SJCRH30 (cell line): ENCODE results near the gene OR10H1. TPM values are rescaled to one million over a fixed set of nuclear protein-coding genes. Genes with fewer than 3 reads are reported as not detected.
A peak's percentile ranks its signal among the peaks of the same experiment; 100 is the strongest.
"Not testable (repeated sequence)": the region's sequence is repeated elsewhere in the genome, so short reads cannot be mapped to it uniquely, and the experiment has no call there.

Experiments
- DNase-seq, 2 experiments: peaks; one replicate each; pipeline ENCODE4 v3.0.0-alpha.2; 2015 to 2020
- H3K27ac ChIP-seq: fragments of 250-450 bp; sonication (Bioruptor Pico); 2 replicates; pipeline ENCODE4 v1.5.1; 2020; ENCODE audit warnings: mild to moderate bottlenecking, moderate library complexity
- H3K27me3 ChIP-seq: fragments of 250-450 bp; sonication (Bioruptor Pico); 2 replicates; pipeline ENCODE4 v1.5.1; 2020; ENCODE audit warnings: mild to moderate bottlenecking, moderate library complexity
- H3K36me3 ChIP-seq: fragments of 250-450 bp; sonication (Bioruptor Pico); 2 replicates; pipeline ENCODE4 v1.5.1; 2020; ENCODE audit warnings: mild to moderate bottlenecking, moderate library complexity
- H3K4me1 ChIP-seq: fragments of 250-450 bp; sonication (Bioruptor Pico); 2 replicates; pipeline ENCODE4 v1.5.1; 2020; ENCODE audit warnings: mild to moderate bottlenecking, moderate library complexity
- H3K4me3 ChIP-seq: fragments of 250-450 bp; sonication (Bioruptor Pico); 2 replicates; pipeline ENCODE4 v1.5.1; 2020; ENCODE audit warnings: mild to moderate bottlenecking, moderate library complexity
- H3K9me3 ChIP-seq: fragments of 250-450 bp; sonication (Bioruptor Pico); replicated peaks from 2 replicates; pipeline ENCODE4 v1.5.1; 2020; ENCODE audit warnings: mild to moderate bottlenecking, moderate library complexity
- total RNA-seq: library from RNA; depleted of rRNA; stranded (reverse); fragments of >200 nt; shearing (Covaris generic); gene quantifications from 2 replicates; pipeline ENCODE4 v1.2.3, GENCODE V29; 2014; rRNA removed

The OR10H1 gene, protein sequence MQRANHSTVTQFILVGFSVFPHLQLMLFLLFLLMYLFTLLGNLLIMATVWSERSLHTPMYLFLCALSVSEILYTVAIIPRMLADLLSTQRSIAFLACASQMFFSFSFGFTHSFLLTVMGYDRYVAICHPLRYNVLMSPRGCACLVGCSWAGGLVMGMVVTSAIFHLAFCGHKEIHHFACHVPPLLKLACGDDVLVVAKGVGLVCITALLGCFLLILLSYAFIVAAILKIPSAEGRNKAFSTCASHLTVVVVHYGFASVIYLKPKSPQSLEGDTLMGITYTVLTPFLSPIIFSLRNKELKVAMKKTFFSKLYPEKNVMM
- not detected in 2 replicates for total RNA-seq

DNA sequence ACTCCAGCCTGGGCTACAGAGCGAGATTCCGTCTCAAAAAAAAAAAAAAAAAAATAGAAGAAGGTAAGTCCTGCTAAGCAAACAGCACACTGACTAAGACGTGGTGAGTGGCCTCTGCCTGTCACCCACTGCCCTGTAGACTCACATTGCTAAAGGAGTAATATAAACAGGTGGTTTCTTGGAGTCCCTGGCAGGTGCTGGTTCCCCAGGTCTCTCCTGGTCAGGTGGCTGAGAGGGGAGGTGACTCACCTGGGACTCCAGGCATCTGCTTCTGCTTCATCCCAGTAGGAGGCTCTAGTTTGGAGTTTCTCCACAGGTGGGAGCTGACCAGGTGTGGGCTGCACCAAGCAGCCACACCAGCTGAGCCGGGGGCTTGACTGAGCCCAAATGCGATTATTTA is at the start of gene OR10H1:
TSS of gene OR10H1 (minus strand) at position 359 of the 400 bp plus-strand sequence. CDS start 7,627 bp downstream, outside the sequence.
- Histone ChIP-seq H3K4me3 (no peak within 1 kb of the TSS), H3K27me3 (peaks cover 7% of the 10 kb centered on the region), H3K27ac (no peak within 1 kb of the TSS), H3K9me3 (no peaks in the 10 kb centered on the region), H3K36me3 (no peaks in the 10 kb centered on the region), H3K4me1 (no peaks in the 10 kb centered on the region)
- DNase-seq: no peak

DNA sequence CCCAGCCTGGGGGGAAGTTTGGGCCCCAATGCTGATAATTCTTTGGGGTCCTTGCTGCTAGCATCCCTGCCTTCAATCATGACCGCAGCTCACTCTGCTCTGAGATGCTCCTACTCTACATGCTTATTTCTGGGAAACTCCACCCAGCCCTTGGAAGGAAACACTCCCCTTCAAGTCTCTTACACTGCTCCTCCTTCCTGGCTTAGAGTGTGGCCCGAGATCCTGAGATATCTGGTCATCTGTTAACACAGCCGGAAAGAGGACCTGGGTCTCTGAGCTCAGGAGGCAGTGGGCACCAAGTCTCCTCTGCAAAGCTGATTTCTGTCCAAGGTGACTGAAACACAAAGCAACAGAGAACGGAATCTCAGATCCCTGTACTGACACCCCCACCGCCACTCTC is 49.4 kb upstream of the OR10H1 start:
- no peak overlapping the region for H3K4me3 ChIP-seq
- DNase-seq: no peak
- no peaks in the 10 kb centered on the region for H3K4me1 ChIP-seq
- no peaks in the 10 kb centered on the region for H3K36me3 ChIP-seq
- H3K27me3 ChIP-seq: no peaks in the 10 kb centered on the region; the same call in 1 of the 2 replicates
- no peak overlapping the region for H3K27ac ChIP-seq
- H3K9me3 ChIP-seq: no peaks in the 10 kb centered on the region

GRCh38 chr19:15863272-15863671 is 47.8 kb upstream of the OR10H1 start:
- no peak for DNase-seq
- Histone ChIP-seq H3K4me1 (no peaks in the 10 kb centered on the region), H3K4me3 (no peak overlapping the region), H3K36me3 (no peaks in the 10 kb centered on the region), H3K9me3 (no peaks in the 10 kb centered on the region), H3K27ac (no peak overlapping the region), H3K27me3 (no peaks in the 10 kb centered on the region; the same call in 1 of the 2 replicates)

DNA sequence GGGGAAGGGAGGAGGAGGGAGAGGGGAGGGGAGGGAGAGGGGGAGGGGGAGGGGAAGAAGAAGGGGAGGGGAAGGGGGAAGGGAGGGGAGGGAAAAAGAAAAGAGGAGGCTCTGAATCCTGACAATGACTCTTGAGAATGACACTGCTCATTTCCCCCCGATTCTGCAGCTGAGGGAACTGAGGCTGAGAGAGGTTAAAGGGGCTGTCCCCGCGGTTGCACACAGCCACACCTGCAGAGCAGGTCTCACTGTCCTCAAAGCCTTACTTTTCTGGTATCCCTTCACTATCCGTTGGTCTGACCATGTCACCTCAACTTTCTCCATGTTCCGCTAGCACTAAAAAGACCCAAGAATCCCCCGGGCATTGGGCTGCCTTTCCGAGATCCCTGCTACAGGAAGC is 47.0 kb upstream of the OR10H1 start:
- H3K36me3 ChIP-seq: no peaks in the 10 kb centered on the region
- H3K9me3 ChIP-seq: no peaks in the 10 kb centered on the region
- no peaks in the 10 kb centered on the region; the same call in 1 of the 2 replicates for H3K27me3 ChIP-seq
- no peaks in the 10 kb centered on the region for H3K4me1 ChIP-seq
- no peak for DNase-seq
- no peak overlapping the region for H3K27ac ChIP-seq
- no peak overlapping the region for H3K4me3 ChIP-seq

DNA sequence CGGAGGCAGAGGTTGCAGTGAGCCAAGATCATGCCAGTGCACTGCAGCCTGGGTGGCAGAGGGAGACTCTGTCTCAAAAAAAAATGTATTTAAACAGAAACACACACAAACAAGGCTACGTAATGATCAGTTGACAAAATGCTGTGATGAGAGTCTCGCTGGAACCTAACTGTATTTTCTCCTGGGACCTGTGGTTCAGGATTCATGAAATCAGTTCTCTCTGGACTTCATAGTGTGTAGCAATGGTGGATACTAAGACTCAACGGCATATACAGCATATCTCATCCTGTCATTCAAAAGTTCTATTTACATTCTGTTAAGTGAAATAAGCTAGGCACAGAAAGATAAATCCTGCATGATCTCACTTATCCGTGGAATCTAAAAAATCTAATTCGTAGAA is 45.1 kb upstream of the OR10H1 start:
- DNase-seq: no peak
- H3K9me3 ChIP-seq: no peaks in the 10 kb centered on the region
- no peaks in the 10 kb centered on the region; the same call in 1 of the 2 replicates for H3K27me3 ChIP-seq
- H3K27ac ChIP-seq: no peak overlapping the region
- H3K4me3 ChIP-seq: no peak overlapping the region
- no peaks in the 10 kb centered on the region for H3K4me1 ChIP-seq
- no peaks in the 10 kb centered on the region for H3K36me3 ChIP-seq

DNA sequence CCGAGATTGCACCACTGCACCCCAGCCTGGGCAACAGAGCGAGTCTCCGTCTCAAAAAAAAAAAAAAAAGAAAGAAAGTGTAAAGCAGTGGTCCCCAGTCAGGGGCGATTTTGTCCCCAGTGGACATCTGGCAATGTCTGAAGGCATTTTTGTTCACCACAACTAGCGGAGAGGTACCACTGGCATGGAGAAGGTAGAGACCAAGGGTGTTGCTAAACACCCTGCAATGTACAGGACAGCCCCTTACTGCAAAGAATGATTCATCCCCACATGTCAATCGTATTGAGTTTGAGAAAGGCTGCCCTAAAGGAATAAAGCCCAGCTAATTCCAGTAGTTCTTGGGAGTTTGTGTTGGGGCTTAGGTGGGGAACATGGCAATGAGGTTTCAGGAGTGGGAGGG is 43.7 kb upstream of the OR10H1 start:
- DNase-seq: no peak
- Histone ChIP-seq H3K27me3 (no peaks in the 10 kb centered on the region; the same call in 1 of the 2 replicates), H3K36me3 (no peaks in the 10 kb centered on the region), H3K9me3 (no peaks in the 10 kb centered on the region), H3K27ac (no peak overlapping the region), H3K4me1 (no peaks in the 10 kb centered on the region), H3K4me3 (no peak overlapping the region)

DNA sequence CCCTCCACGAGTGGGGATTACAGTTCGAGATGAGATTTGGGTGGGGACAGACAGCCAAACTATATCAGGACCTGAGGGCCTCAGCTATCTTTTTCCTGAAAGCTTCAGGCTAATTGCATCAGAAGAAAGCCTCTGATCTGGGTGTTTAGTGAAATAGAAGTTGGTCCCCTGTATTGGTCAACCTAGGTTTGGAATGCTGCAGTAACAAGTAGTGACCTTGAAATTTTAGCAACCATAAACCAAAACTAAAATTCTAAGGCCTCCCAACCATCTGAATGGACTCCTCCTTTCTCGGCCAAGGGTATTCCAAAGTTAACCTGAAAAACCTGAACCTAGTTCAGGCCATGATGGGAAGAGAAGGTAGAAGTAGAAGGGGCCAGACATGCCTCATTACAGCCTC is 34.9 kb upstream of the OR10H1 start:
- Histone ChIP-seq H3K27ac (no peak overlapping the region), H3K4me1 (no peaks in the 10 kb centered on the region), H3K9me3 (no peaks in the 10 kb centered on the region), H3K27me3 (peaks cover 3% of the 10 kb centered on the region; the same call in 1 of the 2 replicates), H3K36me3 (no peaks in the 10 kb centered on the region), H3K4me3 (no peak overlapping the region)
- DNase-seq: no peak

DNA sequence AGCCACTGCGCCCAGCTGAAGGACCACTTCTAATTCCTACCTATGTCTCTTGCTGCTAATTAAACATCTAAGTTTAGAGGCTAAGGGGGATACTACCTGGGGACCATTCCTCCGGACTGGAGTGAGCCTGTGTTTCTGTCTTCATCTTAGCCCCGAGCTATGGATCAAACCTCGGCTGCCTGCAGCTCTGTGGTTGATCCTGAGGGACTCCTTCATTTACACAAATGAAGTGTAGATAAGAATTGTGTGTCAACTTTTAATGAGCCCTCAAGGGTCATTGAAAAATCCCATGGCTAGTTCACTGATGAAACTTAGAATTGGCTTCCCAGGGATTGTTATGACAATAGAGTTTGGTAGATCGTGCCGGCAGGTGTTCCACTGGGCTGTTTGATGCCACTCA is 31.5 kb upstream of the OR10H1 start:
- H3K4me3 ChIP-seq: no peak overlapping the region
- no peak overlapping the region for H3K27ac ChIP-seq
- H3K27me3 ChIP-seq: 0 out of 2 replicates have a peak, but pooled peaks cover 3% of the 10 kb centered on the region
- H3K36me3 ChIP-seq: no peaks in the 10 kb centered on the region
- H3K4me1 ChIP-seq: no peaks in the 10 kb centered on the region
- no peak for DNase-seq
- no peaks in the 10 kb centered on the region for H3K9me3 ChIP-seq

DNA sequence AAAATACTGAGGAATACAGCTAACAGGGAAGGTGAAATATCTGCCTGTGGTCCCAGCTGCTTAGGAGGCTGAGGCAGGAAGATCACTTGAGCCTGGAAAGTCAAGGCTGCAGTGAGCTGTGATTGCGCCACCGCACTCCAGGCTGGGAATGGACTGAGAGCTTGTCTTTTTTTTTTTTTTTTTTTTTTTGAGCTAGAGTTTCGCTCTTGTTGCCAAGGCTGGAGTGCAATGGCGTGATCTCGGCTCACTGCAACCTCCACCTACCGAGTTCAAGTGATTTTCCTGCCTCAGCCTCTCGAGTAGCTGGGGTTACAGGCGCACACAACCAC is 28.4 kb upstream of the OR10H1 start:
- not testable (repeated sequence) for H3K4me3 ChIP-seq, H3K27ac ChIP-seq, H3K36me3 ChIP-seq, H3K4me1 ChIP-seq, H3K9me3 ChIP-seq, H3K27me3 ChIP-seq, DNase-seq

GRCh38 chr19:15843203-15843893 is 27.9 kb upstream of the OR10H1 start:
- Histone ChIP-seq H3K9me3 (no peaks in the 10 kb centered on the region), H3K27ac (no peak overlapping the region), H3K4me3 (no peak overlapping the region), H3K27me3 (0 out of 2 replicates have a peak, but pooled peaks cover 3% of the 10 kb centered on the region), H3K36me3 (no peaks in the 10 kb centered on the region), H3K4me1 (no peaks in the 10 kb centered on the region)
- DNase-seq: no peak

DNA sequence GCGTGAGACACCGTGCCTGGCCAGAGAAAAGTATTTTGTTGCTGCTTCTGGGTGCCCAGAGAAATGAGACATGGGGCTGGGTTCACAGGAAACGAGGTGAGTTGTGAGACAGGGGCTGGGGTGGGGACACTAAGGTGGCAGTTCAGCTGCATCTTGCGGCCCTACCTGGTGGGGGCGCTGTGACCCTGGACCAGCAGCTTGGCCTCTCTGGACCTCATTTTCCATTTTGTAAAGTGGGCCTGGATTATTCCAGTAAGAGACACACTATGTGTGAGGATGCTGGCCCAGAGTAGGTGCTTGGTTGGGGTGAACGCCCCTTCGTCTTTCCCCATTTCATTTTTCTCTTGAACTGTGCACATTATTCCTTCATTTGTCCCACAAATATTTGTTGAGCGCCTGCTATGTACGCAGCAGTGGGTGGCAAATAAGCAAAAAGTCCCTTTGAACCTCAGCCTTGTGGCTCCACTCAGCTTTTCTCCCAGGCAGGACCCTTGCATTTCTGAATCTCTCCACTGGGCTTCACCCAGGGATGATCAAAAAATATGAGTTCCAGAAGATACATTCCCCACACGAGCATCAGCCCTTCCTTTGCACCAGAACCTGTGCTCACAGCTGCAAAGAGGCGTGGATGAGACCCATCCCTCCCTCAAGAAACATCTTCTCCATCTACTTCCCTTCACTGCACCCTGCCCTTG is 26.6 kb upstream of the OR10H1 start:
- Histone ChIP-seq H3K36me3 (no peaks in the 10 kb centered on the region), H3K4me3 (no peak overlapping the region), H3K9me3 (no peaks in the 10 kb centered on the region), H3K27ac (no peak overlapping the region), H3K27me3 (0 out of 2 replicates have a peak, but pooled peaks cover 3% of the 10 kb centered on the region), H3K4me1 (no peaks in the 10 kb centered on the region)
- peak in 1 of 2 experiments; percentile 14 for DNase-seq

DNA sequence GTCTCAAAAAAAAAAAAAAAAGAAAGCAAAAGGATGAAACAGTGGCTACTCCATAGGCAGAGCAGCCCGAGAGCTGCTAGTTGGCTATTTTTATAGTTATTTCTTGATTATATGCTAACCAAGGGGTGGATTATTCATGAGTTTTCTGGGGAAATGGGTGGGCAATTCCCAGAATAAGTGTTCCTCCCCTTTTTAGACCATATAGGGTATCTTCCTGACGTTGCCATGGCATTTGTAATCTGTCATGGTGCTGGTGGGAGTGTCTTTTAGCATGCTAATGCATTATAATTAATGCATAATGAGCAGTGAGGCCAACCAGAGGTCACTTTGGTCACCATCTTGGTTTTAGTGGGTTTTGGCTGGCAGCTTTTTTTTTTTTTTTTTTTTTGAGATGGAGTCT is 25.4 kb upstream of the OR10H1 start:
- Histone ChIP-seq H3K27me3 (no peaks in the 10 kb centered on the region), H3K9me3 (no peaks in the 10 kb centered on the region), H3K27ac (no peak overlapping the region), H3K4me3 (no peak overlapping the region), H3K36me3 (no peaks in the 10 kb centered on the region), H3K4me1 (no peaks in the 10 kb centered on the region)
- no peak for DNase-seq

- not testable (repeated sequence) for H3K27ac ChIP-seq, H3K4me1 ChIP-seq, H3K36me3 ChIP-seq, H3K27me3 ChIP-seq, H3K9me3 ChIP-seq, DNase-seq, H3K4me3 ChIP-seq
Measured at GRCh38 chr19:15839888-15840287, 24.4 kb upstream of the OR10H1 start.

DNA sequence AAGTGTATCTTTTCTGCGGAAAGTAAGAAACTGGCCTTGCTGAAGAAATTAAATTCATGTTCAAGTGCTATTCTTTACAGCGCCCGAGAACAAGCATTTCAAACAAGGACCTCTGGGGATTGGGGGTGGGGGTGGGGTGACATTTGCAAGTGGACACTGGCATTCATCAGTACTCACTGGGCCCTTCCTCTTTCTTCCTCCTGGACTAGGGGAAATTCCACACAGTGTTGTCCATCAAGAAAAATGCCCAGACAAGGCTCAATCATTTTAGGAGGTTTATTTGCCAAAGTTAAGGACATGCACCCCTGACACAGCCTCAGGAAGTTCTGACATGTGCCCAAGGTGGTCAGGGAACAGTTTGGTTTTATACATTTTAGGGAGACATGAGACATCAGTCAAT is 22.9 kb upstream of the OR10H1 start:
- Histone ChIP-seq H3K27ac (no peak overlapping the region), H3K36me3 (no peaks in the 10 kb centered on the region), H3K4me3 (no peak overlapping the region), H3K4me1 (no peaks in the 10 kb centered on the region), H3K9me3 (no peaks in the 10 kb centered on the region), H3K27me3 (no peaks in the 10 kb centered on the region)
- DNase-seq: no peak

GRCh38 chr19:15837221-15837731 is 21.8 kb upstream of the OR10H1 start:
- H3K27me3 ChIP-seq: no peaks in the 10 kb centered on the region
- peak in 1 of 2 experiments; percentile 48 for DNase-seq
- peak overlapping the region; percentile 64 for H3K4me3 ChIP-seq
- no peaks in the 10 kb centered on the region for H3K4me1 ChIP-seq
- no peaks in the 10 kb centered on the region for H3K36me3 ChIP-seq
- H3K9me3 ChIP-seq: no peaks in the 10 kb centered on the region
- peak overlapping the region; percentile 69 for H3K27ac ChIP-seq
